Gastroesophageal sphincter (tissue), 3 donors: ENCODE results near the gene CYP4V2.

Source experiments
- POLR2A ChIP-seq, 2 donors: fragments of 450-650 bp; IDR thresholded peaks; one replicate each; pipeline ENCODE4 v1.6.1; 2017; ENCODE audit warnings: antibody characterized with exemption in 2 of 2, mild to moderate bottlenecking in 2 of 2, moderate library complexity in 1 of 2
- POLR2AphosphoS5 ChIP-seq: sonication (generic); formaldehyde crosslinking; IDR thresholded peaks from one replicate; pipeline ENCODE4 v1.6.1; 2017; ENCODE audit warnings: antibody characterized with exemption
- TF ChIP-seq, protein P1 (sequence below), 4 experiments: fragments of 200-600 bp in 2 of 4; fragments of 450-650 bp in 2 of 4; sonication (generic) in 1 of 4; IDR thresholded peaks; one replicate each; pipeline ENCODE4 v1.5.1; 2017 to 2019; ENCODE audit warnings: antibody characterized with exemption in 4 of 4, mild to moderate bottlenecking in 2 of 4, moderate library complexity in 2 of 4

GRCh38 chr4:186170966-186171365 lies 20.4 kb upstream of the CYP4V2 start:
- TF ChIP-seq POLR2A (IDR thresholded peaks at IDR 0.05), result no peak
- TF ChIP-seq, protein P1, sequence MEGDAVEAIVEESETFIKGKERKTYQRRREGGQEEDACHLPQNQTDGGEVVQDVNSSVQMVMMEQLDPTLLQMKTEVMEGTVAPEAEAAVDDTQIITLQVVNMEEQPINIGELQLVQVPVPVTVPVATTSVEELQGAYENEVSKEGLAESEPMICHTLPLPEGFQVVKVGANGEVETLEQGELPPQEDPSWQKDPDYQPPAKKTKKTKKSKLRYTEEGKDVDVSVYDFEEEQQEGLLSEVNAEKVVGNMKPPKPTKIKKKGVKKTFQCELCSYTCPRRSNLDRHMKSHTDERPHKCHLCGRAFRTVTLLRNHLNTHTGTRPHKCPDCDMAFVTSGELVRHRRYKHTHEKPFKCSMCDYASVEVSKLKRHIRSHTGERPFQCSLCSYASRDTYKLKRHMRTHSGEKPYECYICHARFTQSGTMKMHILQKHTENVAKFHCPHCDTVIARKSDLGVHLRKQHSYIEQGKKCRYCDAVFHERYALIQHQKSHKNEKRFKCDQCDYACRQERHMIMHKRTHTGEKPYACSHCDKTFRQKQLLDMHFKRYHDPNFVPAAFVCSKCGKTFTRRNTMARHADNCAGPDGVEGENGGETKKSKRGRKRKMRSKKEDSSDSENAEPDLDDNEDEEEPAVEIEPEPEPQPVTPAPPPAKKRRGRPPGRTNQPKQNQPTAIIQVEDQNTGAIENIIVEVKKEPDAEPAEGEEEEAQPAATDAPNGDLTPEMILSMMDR (IDR thresholded peaks at IDR 0.05), result no peak
- TF ChIP-seq POLR2AphosphoS5, result no peak
